Esophagus (tissue), 2 donors: ENCODE data around the gene STAT2. TPM values are rescaled to one million over a fixed set of nuclear protein-coding genes. Genes with fewer than 3 reads are reported as not detected.

Source experiments
- H3K27ac ChIP-seq, 2 donors: one replicate each; pipeline ENCODE4 v1.5.1; 2013; ENCODE audit warnings: low read depth in 2 of 2, mild to moderate bottlenecking in 2 of 2, inconsistent platforms in 1 of 2, low read length in 1 of 2, moderate library complexity in 1 of 2
- H3K27me3 ChIP-seq, 2 donors: one replicate each; pipeline ENCODE4 v1.6.1; 2013; ENCODE audit warnings: low read length in 2 of 2, control low read depth in 1 of 2, mild to moderate bottlenecking in 1 of 2; ENCODE audit not compliant: insufficient read depth in 2 of 2, control insufficient read depth in 1 of 2
- H3K36me3 ChIP-seq, 2 donors: one replicate each; pipeline ENCODE4 v1.6.1; 2013; ENCODE audit warnings: low read length in 1 of 2; ENCODE audit not compliant: control insufficient read depth in 2 of 2, insufficient read depth in 2 of 2
- H3K4me1 ChIP-seq, 2 donors: one replicate each; pipeline ENCODE4 v1.6.1; 2013; ENCODE audit warnings: low read length in 1 of 2; ENCODE audit not compliant: control insufficient read depth in 2 of 2, insufficient read depth in 2 of 2
- H3K4me3 ChIP-seq, 2 donors: one replicate each; pipeline ENCODE4 v1.5.1; 2013; ENCODE audit warnings: low read length in 2 of 2, mild to moderate bottlenecking in 2 of 2, low read depth in 1 of 2, moderate library complexity in 1 of 2
- H3K9me3 ChIP-seq, 2 donors: one replicate each; pipeline ENCODE4 v1.6.1; 2013; ENCODE audit warnings: mild to moderate bottlenecking in 2 of 2, low read depth in 1 of 2, low read length in 1 of 2, moderate library complexity in 1 of 2; ENCODE audit not compliant: control insufficient read depth in 2 of 2, insufficient read depth in 1 of 2
- WGBS, 2 donors: extraction: QIAGEN DNeasy Blood & Tissue Kit; methylation state at CpG; one replicate each; pipeline ENCODE4 v1.1.7; 2013; 5-methylcytosine and 5-hydroxymethylcytosine counted together
- polyA plus RNA-seq, 2 donors: library from polyadenylated mRNA; stranded (reverse); fragments of 200-250 nt; gene quantifications; one replicate each; pipeline ENCODE4 v1.2.3, GENCODE V29; 2013
- donor health status: healthy with polysubstance abuse.
- donor health status: Bipolar disorder and iron deficiency.

Gene STAT2
- polyA plus RNA-seq, 2 donors, result 23.9 to 35.1 TPM

DNA sequence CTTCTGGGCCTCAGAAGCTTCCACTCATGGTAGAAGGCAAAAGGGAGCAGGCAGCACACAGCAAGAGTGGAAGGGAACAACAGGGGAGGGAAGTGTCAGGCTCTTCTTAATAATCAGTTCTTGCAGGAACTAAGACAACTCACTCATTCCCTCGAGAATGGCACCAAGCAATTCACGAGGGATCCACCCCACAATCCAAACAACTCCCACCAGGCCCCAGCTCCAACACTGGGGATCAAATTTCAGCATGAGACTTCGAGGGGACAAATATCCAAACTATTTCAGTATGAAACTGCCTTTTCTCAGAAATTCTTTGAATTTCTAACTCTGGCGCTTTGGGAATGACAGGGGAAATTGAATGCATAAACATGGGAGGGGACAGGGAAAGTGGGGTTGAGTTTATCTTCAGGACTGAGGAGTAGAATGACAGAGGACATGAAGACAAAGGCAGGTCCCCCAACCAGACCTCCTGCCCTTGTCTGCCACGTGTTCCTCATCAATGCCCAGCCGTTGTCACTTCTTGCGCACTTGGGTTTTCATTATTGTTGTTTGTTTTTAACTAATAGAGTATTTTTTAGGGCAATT lies 27.3 kb upstream of the STAT2 start:
- Histone ChIP-seq H3K27me3 (no peaks in the 10 kb centered on the region), H3K27ac (peak overlapping the region in 1 of 2 donors; percentile 7), H3K4me3 (no peak overlapping the region), H3K9me3 (no peaks in the 10 kb centered on the region), H3K36me3 (no peaks in the 10 kb centered on the region), H3K4me1 (no peaks in the 10 kb centered on the region)
- WGBS, 2 donors, result 55 to 56% methylated on average over 7 of the region's 7 CpGs

DNA sequence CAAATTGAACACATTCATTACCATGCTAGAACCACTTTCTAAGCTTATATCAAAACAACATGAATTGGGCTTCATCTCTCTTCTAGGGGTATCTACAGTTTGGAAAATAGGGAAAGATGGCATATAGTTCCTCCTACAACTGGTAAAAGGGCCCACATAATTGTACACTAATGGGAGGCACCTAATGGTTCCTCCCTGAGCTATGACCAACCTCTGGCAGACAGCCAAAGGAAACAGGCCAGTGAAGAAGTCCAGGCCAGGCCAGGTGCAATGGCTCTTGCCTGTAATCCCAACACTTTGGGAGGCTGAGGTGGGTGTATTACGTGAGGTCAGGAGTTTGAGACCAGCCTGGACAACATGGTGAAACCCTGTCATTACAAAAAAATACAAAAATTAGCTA lies 26.0 kb upstream of the STAT2 start:
- H3K4me1 ChIP-seq, result no peaks in the 10 kb centered on the region
- H3K27me3 ChIP-seq, result no peaks in the 10 kb centered on the region
- H3K27ac ChIP-seq, result no peak overlapping the region
- no peaks in the 10 kb centered on the region for H3K36me3 ChIP-seq
- H3K9me3 ChIP-seq, result no peaks in the 10 kb centered on the region
- H3K4me3 ChIP-seq, result no peak overlapping the region
- WGBS, 2 donors, result 89 to 91% methylated on average over 1 of the region's 1 CpG

DNA sequence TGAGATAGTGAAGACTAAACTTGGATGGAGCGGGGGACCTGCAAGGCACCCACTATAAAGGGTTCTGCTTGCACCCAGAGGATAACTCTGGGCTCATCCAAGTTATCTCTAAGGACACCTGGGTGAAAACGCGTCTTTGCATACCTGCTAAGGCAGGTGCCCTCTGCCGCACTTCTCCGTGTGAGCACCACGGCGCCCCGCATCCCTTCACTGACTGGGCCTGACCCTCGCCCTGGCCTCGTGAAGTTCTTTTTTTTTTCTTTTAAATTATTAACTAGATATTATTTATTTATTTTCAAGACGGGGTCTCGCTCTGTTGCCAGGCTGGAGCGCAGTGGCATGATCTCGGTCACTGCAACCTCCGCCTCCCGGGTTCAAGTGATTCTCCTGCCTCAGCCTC lies 22.7 kb upstream of the STAT2 start:
- Histone ChIP-seq H3K27ac (no peak overlapping the region), H3K27me3 (no peaks in the 10 kb centered on the region), H3K4me3 (no peak overlapping the region), H3K4me1 (no peaks in the 10 kb centered on the region), H3K9me3 (no peaks in the 10 kb centered on the region), H3K36me3 (no peaks in the 10 kb centered on the region)
- WGBS, 2 donors, result 93 to 96% methylated on average over 16 of the region's 16 CpGs

DNA sequence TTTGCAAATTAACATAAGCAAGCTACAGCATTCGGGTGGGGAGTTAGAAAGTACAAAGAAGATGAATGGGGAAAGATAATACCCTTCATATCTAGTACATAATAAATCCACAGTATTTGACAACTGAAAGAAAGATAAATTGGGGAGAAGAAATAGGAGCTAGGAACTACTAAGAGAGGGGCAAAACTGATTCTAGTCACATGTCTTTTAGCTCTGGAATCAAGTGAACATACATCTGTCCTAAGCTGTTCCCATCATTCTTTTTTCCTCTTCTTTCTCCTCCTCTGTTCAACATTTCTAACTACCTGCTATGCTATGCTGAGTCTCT lies 18.0 kb upstream of the STAT2 start:
- Histone ChIP-seq H3K4me1 (no peaks in the 10 kb centered on the region), H3K9me3 (no peaks in the 10 kb centered on the region), H3K36me3 (no peaks in the 10 kb centered on the region), H3K27ac (no peak overlapping the region), H3K27me3 (no peaks in the 10 kb centered on the region), H3K4me3 (no peak overlapping the region)
- 36 to 37% methylated on average over 1 of the region's 1 CpG for WGBS, 2 donors

DNA sequence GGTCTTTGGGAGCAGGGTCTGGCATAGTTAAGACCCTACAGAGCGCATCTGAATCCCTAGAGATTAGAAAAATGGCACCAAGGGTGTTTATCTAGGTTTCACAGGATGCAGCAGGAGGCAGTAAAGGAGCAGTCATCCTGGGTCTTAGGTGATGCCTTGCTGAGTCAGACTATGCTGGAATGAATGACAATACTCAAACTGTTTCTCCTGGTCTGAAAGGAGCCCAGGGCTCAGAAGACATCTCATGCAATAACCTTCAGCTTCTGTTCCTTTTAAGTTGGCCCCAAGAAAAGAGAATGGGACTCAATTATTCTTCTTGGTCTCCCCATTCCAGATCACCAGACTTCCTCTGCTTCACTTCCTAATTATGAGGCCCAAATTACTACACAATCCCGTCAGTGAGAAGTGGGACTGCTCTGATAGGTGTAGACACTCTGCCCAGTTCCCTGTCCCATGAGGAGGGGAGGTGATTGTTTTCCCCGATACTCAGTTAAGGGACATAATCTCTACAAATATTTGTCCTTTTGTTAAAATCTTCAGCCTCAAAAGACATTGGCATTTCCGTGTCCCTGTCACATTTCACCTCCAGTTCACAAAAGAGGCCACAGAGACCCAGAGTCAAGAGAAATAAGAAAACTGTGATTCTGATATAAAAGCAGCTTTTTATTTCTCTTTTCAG lies 17.5 kb upstream of the STAT2 start:
- Histone ChIP-seq H3K27ac (no peak overlapping the region), H3K36me3 (no peaks in the 10 kb centered on the region), H3K27me3 (no peaks in the 10 kb centered on the region), H3K9me3 (no peaks in the 10 kb centered on the region), H3K4me3 (no peak overlapping the region), H3K4me1 (no peaks in the 10 kb centered on the region)
- 73 to 79% methylated on average over 4 of the region's 4 CpGs for WGBS, 2 donors

DNA sequence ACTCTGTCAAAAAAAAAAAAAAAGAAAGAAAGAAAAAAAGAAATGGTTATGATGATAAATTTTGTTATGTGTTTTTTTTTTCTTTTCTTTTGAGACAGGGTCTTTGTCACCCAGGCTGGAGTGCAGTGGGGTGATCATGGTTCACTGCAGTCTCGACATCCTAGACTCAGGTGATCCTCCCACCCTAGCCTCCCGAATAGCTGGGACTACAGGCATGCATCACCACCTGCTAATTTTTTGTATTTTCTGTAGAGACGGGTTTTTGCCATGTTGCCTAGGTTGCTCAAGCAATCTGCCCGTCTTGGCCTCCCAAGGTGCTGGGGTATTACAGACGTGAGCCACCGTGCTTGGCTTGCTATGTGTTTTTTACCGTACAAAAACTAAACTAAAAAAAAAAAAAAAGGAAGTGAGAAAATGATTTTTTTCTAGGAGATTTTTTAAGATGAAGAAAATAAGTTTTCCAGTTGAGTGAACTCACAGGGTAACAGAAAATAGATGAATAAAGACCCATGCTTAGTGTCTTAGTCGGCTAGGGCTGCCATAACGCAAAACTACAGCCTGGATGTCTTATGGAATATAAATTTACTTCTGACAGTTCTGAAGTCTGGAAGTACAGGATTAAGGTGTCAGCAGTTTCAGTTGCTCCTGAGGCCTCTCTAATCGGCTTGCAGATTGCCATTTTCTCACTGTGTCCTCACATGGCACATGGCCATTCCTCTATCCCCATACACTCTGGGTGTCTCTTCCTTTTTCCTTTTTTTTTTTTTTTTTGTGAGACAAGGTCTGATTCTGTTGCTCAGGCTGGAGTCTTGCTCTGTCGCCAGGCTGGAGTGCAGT lies 15.9 kb upstream of the STAT2 start:
- H3K27ac ChIP-seq, result no peak overlapping the region
- H3K27me3 ChIP-seq, result no peaks in the 10 kb centered on the region
- H3K9me3 ChIP-seq, result no peaks in the 10 kb centered on the region
- no peak overlapping the region for H3K4me3 ChIP-seq
- no peaks in the 10 kb centered on the region for H3K4me1 ChIP-seq
- WGBS, 2 donors, result 81 to 82% methylated on average over 11 of the region's 11 CpGs
- no peaks in the 10 kb centered on the region for H3K36me3 ChIP-seq

DNA sequence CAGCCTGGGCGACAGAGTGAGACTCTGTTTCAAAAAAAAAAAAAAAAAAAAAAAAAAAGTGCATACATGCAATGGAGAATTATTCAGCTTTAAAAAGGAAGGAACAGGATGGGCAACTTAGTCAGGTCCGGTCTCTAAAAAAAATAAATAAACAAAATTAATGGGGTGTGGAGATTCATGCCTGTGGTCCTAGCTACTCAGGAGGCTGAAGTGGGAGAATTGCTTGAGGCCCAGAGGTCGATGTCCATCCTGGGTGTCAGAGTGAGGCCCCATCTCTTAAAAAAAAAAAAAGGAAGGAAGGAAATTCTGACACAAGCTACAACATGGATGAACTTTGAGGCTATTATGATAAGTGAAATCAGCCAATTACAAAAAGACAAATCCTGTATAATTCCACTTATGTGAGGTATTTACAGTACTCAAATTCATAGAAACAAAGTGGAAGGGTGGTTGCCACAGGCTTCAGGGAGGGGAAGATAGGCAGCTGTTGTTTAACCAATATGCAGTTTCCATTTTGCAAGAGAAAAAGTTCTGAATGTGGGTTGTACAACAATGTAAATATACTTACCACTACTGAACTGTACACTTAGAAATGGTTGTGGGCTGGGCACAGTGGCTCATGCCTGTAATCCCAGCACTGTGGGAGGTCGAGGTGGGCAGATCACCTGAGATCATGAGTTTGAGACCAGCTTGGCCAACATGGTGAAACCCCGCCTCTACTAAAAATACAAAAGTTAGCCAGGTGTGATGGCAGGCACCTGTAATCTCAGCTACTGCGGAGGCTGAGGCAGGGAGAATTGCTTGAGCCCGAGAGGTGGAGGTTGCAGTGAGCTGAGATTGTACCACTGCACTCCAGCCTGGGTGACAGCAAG lies 15.1 kb upstream of the STAT2 start:
- 74 to 77% methylated on average over 7 of the region's 7 CpGs for WGBS, 2 donors
- H3K9me3 ChIP-seq, result no peaks in the 10 kb centered on the region
- H3K27me3 ChIP-seq, result no peaks in the 10 kb centered on the region
- H3K36me3 ChIP-seq, result no peaks in the 10 kb centered on the region
- no peak overlapping the region for H3K4me3 ChIP-seq
- H3K4me1 ChIP-seq, result no peaks in the 10 kb centered on the region
- no peak overlapping the region for H3K27ac ChIP-seq

DNA sequence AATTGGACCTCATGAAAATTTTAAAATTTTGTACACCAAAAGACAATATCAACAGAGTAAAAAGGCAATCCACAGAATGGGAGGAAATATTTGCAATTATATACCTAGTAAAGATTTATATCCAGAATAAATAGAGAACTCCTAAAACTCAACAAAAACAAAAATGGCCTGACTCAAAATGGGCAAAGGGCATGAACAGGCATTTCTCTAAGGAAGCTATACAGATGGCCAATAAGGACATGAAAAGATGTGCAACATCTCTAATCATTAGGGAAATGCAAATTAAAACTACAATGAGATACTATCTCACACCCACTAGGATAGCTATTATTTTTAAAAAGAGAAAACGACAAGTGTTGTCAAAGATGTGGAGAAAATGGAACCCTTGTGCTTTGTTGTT lies 13.6 kb upstream of the STAT2 start:
- H3K4me3 ChIP-seq, result no peak overlapping the region
- no peak overlapping the region for H3K27ac ChIP-seq
- H3K27me3 ChIP-seq, result no peaks in the 10 kb centered on the region
- no peaks in the 10 kb centered on the region for H3K4me1 ChIP-seq
- 88 to 98% methylated on average over 1 of the region's 1 CpG for WGBS, 2 donors
- H3K9me3 ChIP-seq, result no peaks in the 10 kb centered on the region
- H3K36me3 ChIP-seq, result no peaks in the 10 kb centered on the region

DNA sequence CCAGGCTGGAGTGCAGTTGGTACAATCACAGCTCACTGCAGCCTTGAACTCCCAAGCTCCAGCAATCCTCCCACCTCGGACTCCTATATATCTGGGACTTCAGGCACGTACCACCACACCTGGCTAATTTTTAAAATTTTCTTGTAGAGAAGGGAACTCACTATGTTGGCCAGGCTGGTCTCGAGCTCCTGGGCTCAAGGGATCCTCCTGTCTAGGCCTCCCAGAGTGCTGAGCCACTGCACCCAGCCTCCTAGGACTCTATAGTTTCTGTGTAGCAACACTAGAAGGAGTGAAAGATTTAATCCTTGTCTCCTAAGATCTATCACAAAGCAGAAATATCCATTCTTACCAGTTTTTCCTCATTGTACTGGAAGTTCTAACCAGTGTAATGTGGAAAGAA lies 7.0 kb upstream of the STAT2 start:
- Histone ChIP-seq H3K36me3 (no peaks in the 10 kb centered on the region), H3K27ac (no peak overlapping the region), H3K9me3 (no peaks in the 10 kb centered on the region), H3K4me1 (no peaks in the 10 kb centered on the region), H3K4me3 (no peak overlapping the region), H3K27me3 (no peaks in the 10 kb centered on the region)
- 85 to 90% methylated on average over 3 of the region's 3 CpGs for WGBS, 2 donors
